NCI-H1930 (cell line): ENCODE measurements around the gene KRT26.
"Not testable (repeated sequence)": the region's sequence is repeated elsewhere in the genome, so short reads cannot be mapped to it uniquely, and the experiment has no call there.

ENCODE experiments used
- DNase-seq, 2 experiments: peaks; one replicate each; lab custom pipeline; 2025; lab: John Stamatoyannopoulos, UW

Gene KRT26

DNA sequence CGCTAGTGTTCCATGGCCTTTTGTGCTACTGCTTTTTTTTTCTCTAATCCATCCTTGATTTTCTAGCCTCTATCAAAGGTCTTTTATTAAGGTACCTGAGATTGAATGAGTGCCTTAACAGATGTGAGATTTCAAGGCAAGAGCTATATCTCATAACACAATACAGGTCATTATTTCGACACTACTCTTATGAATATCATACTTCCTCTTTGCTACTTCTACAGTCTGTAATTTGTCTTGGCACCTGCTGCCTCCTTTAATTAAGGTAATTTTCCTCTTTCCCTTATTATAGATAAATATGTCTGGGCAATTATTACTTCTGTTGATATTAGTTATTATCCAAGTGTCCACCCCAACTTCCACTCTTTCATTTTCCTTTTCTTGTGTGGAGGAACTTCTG is 22.5 kb upstream of the KRT26 start:
- DNase-seq, result no peak

DNA sequence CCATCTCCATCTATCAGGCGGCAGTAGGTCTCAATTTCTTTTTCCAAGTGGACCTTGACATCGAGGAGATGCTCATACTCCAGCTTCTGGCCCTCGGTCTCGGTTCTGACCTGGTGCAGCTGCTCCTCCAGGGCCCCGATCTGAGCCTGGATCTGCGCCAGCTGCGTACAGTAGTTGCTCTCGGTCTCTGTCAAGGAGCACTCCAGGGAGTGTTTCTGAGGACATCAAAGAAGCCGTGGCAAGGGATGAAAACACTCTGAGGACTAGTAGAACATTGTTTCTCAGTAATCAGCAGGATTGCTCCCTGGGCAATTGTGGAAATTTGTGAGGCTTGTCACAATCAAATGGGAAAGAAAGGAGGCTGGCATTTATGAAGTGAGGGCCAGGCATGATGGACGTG is 21.8 kb upstream of the KRT26 start:
- no peak for DNase-seq

DNA sequence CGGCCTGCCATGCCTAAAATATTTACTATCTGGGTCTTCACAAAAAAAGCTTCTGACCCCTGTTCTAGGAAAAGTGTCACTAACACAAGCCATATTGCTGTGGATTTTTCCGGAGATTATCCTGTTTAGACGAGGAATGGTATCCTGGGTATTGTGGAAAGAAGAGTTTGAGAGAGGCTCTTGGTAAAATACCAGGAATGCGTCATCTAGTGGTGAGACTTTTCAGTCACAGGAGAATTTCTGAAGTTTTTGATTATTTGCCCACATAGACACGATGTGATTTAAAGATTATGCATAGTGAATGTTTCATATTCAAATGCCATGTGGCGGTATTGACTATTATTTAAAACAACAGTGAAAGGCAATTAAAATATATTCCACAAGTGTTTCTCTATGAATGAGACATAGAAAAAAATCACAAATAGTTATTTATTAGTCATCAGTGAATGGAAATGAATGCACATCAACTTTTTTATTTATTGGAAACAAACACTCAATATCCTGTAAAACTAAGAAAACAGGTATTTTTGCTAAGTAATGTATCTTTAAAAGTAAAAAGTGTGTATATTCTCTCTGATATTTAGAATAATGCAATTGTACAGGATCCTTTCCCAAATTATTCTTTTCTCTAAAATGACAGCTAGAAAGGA is 19.9 kb upstream of the KRT26 start:
- DNase-seq, result no peak

DNA sequence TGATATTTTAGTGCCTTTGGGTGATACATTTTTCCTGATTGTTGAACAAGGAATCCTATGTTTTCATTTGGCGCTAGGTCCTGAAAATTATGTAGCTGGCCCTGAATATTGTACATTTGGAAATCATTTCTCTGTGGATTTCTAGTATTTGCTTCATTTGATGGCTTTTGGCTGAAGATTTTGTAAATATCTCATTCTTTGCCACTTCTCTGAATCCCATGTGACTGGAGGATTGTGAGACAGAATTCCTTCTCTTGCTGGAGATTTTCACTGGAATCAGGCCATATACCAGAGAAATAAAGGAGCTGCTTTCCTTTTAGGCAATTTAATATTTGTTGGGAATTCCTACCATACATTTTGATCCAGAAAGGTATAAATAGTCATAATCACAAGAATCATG is 19.1 kb upstream of the KRT26 start:
- DNase-seq, result no peak

DNA sequence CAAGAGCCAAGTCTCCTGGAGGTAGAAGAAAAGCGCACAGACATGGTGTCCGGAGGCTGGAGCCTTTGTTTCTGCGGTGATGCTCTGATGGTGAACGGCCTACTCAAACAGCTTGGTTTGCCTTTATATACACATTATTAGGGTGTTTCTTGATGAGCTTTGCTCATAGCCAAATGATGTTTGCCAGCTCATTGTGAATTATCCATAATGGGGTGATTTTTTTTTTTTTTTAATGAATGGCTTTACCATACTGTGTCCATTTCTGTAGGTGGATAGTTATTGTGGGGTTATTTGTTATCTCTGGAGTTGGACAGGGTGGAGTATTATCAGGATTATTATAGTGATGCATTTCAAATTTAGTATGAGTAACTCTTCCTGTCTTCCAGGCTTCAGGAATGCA is 10.4 kb upstream of the KRT26 start, which contains the start of gene KRT27:
TSS of gene KRT27 (minus strand) at position 101 of the 400 bp plus-strand sequence. CDS start at position 44, 57 bp downstream.
- DNase-seq, result no peak

DNA sequence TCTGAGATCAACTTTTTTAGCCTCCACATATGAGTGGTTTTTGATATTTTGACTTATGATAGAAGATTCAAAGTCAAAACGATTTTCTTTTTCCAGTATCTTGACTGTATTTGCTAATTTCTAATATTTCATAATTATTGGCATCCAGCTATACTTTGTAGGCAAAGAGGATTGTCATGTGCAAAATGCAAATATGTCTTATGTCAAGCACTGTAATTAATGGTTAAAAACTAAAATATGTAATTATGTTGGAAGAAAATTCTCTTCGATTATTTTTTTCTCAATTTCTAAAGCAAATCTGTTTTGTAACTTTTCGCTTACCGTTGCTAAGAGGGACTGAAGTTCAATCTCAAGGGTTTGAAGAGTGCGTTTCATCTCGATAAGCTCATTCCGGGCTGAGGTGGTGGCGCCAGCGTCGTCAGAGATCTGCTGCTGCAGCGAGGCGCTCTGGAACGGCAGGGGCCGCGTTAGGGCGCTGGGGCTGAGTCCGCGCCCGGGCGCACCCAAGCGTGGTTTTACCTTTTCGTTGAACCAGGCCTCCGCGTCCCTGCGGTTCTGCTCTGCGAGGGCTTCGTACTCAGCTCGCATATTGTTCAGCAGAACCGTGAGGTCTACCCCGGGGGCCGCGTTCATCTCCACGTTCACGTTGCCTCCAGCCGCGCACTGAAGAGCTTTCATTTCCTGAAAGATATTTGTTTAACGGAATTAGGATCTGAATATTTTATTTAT is 7.3 kb upstream of the KRT26 start:
- DNase-seq, result no peak

DNA sequence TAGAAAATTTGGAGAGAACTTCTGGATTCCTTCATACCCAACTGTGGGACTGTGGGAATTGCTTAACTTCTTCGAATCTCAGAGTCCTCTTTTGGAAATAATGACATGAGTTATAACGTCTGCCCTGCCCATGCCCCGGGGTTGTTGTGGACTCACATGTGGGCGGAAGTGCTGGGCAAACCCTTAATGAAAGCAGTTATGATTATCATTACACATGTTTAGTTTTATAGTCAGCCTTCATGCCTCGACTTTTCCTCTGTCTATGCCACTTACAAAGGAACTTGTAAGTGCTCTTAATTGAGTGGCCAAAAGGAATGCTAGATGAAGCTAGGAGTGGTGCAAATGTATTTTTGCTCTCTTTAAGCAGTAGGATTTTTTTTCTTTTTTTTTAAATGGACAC is 6.5 kb upstream of the KRT26 start:
- DNase-seq, result no peak

DNA sequence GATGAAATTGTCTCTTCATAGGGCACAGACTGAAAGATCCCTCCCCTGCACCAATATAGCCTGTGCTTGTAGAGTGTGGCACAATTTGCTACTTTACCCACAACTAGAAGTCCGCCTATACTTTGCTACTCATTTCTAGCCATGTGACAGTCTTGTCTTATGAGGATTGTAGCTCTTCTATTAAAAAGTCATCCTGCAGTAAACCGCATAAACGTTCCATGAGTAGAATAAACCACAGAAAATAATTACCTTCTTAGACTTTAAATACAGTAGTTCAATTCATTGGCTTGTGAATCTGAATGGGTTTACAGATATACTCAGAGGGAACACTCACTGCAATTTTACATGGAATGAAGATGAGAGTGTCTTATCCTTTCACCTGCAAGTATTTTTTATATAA is 6.0 kb upstream of the KRT26 start:
- DNase-seq, result no peak

DNA sequence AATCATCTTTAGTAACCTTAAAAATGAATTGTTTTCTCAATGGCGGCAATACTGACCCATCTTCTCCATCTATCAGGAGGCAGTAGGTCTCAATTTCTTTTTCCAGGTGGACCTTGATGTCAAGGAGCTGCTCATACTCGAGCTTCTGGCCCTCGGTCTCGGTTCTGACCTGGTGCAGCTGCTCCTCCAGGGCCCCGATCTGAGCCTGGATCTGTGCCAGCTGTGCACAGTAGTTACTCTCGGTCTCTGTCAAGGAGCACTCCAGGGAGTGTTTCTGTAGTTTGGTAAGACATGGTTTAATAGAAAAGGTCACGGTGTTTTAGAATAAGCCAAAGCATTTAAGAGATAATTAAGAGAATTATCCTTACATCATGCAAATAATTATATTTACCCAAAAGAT is 5.5 kb upstream of the KRT26 start:
- DNase-seq, result no peak

DNA sequence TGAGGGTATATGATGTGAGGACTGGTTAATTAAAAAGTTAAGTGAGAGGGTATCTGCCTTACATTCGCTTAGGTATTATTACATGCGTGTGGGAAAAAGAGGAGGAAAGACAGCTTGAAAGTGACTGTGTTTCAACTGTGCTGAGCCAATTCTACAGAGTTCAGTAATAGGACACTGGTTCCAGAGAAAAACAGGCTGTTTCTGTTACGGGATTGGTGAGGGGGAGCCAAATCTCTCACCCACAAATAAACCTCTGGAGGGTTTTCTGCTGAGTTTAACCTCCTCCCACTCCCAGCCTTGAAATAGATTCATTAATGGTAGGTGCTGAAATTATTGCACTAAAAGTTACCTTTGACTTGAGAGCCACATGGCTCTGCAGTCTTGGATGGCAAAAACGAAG is 3.9 kb upstream of the KRT26 start:
- no peak for DNase-seq

DNA sequence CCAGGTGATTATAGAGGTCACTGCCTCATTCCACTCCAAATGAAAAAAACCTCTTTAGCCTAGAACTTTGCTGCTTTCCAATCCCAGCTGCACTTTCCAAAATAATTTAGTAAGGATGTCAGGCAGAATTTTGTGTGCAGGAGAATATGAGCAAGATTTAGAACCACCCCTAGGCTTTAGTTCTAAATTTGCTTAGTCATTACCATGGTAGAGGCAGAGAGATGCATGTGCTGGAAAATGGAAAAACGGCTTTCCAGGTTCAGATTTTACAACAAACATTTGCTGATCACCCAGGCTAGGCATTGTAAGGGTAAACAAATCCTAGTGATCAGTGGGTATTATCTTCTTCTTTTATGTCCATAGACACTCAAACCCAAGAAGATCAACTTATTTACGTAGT is 6.3 kb downstream of the KRT26 start:
- DNase-seq, result no peak

DNA sequence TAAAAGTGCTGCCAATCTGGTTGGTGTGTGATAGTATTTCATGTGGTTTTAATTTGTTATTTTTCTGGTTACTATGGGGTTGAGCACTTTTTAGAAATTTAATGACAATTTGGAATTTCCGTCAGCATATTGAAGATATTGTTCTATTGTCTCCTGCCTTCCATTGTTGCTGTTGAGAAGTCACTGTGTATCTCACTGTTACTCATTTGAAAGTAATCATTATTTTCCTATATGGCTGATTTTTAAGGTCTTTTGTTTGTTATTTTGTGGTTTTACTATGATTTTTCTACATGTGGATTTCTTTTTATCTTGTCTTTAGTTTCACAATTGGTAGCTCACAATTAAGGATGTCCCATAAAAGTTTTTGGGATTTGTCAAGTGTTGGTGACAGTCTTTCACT is 8.2 kb downstream of the KRT26 start:
- no peak for DNase-seq

DNA sequence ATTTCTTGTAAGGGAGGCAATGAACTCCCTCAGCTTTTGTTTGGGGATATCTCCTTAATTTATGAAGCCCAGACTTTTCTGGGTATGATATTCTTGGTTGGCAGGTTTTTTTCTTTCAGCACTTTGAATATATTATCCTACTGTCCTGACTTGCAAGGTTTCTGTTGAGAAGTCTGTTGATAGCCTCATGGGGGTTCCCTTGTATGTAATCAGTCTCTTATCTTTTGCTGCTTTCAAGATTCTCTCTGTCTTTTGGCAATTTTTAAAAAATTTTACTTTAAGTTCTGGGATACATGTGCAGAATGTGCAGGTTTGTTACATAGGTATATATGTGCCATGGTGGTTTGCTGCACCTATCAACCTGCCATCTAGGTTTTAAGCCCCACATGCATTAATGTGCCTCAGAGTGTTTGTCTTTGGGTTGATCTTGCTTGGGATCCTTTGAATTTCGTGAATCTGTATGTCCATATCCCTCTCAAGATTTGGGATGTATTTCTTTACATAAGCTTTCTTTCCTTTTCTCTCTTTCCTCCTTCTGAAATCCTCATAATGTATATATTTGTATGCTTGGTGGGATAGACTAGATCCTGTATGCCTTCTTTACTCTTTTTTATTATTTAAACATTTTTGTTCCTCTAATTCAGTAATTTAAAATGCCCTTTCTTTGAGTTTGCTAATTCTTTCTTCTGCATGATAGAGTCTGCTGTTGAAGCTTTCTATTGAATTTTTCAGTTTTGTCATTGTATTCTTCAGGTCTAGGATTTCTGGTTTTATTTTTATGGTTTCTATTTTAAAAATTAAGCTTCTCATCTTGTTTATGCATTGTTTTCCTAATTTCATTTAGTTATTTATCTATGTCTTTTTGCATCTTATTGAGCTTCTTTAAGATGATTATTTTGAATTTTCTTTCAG is 11.6 kb downstream of the KRT26 start:
- no peak for DNase-seq

DNA sequence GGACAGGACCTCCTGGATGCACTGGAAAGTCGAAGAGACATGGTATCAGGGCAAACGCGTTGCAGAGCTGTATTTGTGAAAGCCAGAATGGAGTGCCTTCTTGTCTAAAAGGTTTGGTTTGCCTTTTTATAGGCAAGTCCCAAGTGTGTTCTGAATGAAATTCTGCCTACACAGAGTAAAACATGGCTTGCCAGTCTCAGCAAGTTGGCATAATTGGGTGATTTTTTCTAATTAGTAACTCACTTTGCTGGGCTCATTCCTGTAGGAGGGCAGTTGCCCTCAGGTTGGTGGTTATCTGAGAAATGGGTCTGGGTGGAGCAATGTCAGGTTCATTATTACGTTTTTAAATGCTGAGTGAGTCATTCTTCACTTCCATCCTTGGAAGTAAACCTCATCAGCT is 16.8 kb downstream of the KRT26 start, which contains the start of gene KRT25:
TSS of gene KRT25 (minus strand) at position 101 of the 400 bp plus-strand sequence. CDS start at position 41, 60 bp downstream.
- no peak for DNase-seq

DNA sequence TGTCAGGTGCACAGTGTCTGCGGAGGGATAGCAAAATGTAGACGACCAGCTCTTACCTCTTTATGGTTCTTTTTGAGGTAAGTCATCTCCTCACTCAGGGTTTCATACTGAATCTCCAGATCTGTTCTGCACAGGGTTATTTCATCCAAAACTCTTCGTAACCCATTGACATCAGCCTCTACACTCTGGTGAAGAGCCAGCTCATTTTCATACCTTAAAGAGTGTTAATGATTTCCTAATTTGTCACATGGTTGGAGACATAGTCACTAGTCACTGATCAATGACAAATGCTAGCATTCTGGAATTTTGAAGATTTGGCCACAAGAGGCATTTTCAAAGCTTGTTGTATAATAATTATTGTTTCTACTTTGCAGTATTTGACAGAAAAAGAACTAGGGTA is 18.2 kb downstream of the KRT26 start:
- DNase-seq, result no peak

DNA sequence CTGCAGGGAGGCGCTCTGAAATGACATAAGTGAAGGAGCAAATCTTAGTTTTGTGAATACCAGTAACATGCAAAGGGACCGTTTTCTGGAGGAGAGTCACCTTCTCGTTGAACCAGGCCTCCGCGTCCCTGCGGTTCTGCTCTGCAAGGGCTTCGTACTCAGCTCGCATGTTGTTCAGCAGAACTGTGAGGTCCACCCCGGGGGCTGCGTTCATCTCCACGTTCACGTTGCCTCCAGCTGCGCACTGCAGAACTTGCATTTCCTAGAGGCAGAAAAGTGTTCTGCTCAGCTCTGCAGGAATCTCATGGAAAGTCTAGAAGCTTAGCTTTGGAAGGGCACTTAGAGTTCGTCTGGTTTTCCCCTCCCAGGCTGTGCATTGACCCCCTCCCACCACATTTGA is 20.9 kb downstream of the KRT26 start:
- no peak for DNase-seq

DNA sequence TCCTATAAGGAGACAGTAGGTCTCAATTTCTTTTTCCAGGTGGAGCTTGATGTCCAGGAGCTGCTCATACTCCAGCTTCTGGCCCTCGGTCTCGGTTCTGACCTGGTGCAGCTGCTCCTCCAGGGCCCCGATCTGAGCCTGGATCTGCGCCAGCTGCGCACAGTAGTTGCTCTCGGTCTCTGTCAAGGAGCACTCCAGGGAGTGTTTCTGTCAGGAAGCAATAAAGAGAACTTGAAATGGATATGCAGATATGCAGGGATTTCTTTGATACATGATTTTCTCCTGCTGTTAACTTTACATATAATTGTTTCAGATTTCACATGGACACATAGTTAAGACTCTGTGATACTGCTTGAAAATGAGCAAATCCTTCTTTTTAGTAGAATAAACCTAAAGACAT is 21.6 kb downstream of the KRT26 start:
- no peak for DNase-seq

DNA sequence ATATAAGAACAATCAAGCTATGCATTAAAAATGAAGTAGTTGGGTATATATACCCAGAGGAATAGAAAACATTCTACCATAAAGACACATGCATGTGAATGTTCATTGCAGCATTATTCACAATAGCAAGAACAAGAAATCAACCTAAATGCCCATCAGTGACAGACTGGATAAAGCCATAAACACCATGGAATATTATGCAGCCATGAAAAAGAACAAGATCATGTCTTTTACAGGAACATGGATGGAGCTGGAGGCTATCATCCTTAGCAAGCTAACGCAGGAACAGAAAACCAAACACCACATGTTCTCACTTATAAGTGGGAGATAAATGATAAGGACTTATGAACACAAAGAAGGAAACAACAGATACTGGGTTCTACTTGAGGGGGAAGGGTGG is 23.3 kb downstream of the KRT26 start:
- not testable (repeated sequence) for DNase-seq

DNA sequence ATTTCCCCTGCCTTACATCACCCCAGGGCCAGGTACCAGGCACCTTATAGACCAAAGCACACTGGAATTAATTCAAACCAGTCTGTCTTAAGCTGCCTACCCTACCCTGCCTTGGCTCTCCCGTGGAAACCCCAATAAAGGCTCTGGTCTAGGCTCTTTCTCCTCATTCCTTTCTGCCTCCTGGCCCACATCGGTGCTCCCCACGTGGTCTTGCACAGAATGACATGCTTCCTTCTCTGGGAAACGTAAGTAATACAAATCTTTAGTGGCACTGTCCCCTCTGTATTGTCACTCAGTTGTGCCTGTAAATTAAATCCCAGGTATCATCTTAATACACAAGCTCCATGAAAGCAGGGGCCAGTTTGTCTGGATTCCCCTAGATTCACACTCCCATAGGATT is 33.4 kb downstream of the KRT26 start:
- DNase-seq, result no peak

DNA sequence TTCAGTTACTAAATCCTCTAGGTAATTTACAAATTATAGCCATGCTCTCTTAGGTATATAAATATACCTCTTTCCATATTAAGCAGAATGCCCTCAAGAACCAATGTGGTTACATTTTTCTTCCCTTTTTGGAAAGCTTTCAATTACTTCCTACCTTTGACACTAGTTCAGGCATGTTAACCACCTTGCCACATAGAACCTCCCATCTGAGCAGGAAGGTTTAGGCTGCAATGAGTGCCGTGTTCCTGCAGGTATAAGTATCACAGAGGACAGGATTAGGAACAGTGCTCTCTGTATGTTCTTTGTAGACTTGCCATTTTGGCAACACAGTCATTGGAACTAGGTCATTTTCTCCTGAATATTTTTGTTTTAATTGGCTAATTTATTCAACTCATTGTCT is 37.0 kb downstream of the KRT26 start:
- no peak for DNase-seq

DNA sequence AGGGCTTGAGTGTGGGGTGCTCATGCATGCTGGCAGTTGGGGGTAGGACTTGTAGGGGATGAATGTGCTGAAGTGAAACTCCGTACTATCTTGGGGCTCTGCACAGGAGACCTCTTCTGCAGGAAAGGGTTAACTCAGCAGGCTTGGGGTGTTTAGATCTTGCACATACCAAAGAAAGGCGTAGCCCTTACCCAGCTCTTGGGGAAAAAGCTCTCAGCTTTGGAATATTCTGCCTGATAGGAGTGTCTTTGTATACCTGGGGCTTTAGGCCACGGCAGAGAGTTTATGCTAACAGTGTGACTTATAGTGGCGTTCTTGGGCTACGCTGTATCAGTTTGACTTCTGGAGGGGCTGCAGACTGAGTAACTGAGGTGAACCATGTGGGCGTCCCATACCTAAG is 38.0 kb downstream of the KRT26 start:
- DNase-seq, result no peak

DNA sequence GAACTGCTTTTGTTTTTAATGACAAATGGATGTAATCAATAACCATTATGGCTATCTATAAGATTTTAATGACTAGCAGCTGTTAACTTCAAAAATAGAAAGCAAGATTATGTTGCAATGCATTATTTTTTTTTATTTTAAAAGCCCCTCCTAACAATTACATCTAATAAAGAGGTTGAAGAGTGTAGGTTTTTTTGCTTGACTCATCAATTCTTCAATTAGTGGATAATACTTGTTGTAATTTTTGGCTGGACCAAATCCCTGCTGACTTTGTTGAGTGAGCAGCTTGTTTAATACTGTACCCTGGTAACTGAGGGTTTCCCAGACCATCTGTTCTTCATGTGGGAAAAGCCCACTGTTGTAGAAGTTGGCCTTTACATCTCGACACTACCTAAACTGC is 41.0 kb downstream of the KRT26 start:
- DNase-seq, result no peak
